UCSD-AML1 (cell line): Measurements from ENCODE around the gene GLB1L3.

Experiments
- DNase-seq: peaks from one replicate; lab custom pipeline; 2025; ENCODE audit not compliant: unreplicated experiment; lab: John Stamatoyannopoulos, UW

Gene GLB1L3

DNA sequence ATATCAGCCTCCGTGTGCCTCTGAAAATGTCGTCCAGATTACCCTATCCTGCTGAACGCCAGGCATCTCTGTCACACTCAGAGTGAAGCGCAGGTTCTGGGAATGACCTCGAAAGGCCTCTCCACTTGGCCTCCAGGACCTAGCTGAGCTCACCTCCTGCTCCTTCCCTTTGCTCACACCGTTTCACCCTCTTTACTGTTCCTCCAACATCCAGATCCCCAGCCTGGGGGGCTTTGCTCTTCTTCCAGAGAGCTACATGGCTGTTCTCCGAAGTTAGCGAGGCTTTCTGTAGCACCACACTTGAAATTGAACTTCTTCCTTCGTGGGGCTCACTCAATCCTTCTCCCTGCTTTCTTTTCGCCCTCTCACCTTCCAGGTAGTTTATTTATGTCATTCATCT is 83.5 kb downstream of the GLB1L3 start:
- no peak for DNase-seq

DNA sequence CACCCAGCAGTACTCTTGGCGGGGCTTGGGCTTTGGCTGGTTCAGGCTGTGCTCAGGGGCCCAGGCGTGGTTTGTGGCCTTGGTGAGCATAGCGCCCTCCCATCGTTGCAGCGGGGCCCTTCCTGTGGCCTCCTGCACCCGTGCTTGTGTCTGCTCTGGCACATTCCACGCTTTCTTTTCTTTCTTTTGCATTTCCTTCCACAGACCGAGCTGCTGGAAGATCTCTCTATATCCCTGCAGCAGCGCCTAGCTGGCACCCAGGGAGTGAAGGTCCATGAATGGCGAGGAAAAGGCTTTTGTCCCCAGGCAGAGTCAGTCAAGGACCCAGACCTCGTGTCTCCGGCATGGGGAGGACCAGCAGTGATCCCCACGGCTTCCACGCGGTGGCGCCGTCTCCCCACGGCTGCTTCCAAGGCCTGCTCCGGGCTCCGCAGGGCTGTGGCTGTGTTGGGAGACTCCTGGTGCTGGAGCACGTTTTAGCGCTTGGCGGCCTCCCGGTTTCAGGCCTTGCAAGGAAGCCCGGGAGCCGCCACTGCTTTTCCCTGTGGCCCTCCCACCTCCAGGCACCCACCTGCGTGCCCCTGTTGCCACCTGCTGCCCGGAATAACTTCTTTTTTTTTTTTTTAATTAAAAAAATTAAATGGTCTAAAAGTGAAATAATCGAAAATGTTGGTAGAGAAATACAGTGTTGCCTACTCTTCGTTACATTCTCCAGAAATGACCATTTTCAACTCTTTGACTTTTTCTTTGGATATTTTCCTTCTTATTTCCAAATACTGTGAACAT is 84.1 kb downstream of the GLB1L3 start:
- peak; percentile 86 for DNase-seq

GRCh38 chr11:134361661-134362060 is 85.5 kb downstream of the GLB1L3 start:
- no peak for DNase-seq

GRCh38 chr11:134362192-134362901 is 86.2 kb downstream of the GLB1L3 start:
- DNase-seq = no peak

GRCh38 chr11:134363161-134363560 is 87.0 kb downstream of the GLB1L3 start:
- DNase-seq = no peak

DNA sequence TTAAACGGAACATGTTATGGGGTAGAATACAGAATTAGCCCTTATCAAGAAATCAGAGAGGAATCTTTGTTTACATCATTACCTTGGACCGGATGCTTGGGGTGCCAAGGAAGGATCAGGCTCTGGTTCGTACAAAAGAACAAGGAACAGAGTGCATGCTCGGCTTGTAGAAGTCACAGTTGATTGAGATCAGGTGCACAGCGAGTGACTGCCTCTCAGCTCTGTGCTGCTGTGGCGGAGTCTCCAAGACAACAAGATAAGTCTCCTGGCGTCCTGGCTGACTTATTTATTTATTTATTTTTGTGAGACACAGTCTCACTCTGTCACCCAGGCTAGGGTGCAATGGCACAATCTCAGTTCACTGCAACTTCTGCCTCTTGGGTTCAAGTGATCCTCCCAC is 87.4 kb downstream of the GLB1L3 start:
- no peak for DNase-seq

GRCh38 chr11:134364261-134364660 is 88.1 kb downstream of the GLB1L3 start:
- no peak for DNase-seq

DNA sequence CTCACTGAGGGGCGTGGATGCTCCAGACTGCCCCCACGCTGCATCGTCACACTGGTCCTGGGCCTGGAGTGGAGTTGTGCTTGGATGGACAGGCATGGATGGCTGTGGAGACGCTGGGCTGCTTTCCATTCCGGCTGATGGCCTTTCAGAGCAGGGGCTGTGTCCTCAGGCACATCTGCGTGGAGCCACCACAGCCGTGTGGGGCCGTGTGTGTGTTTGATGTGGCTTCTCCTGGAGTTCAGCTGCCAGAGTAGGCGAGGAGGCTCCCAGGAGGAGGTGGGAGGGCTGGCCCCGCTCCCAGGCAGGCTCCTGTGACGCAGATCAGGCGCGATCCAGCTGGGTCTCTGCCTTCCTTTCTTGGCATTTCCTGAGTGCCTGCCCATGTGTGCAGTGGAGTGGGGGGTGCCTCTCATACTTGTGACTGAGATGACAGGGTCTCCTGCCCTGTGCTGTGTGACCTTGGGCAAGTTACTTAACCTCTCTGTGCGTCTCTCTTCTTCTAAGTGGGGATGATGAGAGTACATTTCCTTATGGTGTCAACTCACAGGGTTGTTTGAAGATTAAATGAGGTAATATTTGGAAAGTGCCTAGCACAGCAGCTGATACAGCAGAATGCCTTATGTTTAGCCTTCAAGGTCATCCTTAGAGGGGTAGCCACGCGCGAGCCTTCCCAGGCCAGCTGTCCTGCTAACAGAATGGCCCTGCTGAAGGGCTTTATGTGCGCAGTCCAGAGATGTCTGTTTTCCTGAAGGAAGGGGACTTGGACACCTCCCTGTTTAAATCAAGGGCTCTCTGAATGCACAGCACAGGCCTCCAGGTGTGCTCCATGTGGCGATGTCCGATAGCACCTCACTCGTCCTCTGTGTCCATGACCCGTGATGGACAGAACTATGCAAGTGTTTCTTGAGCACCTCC is 89.1 kb downstream of the GLB1L3 start:
- no peak for DNase-seq

DNA sequence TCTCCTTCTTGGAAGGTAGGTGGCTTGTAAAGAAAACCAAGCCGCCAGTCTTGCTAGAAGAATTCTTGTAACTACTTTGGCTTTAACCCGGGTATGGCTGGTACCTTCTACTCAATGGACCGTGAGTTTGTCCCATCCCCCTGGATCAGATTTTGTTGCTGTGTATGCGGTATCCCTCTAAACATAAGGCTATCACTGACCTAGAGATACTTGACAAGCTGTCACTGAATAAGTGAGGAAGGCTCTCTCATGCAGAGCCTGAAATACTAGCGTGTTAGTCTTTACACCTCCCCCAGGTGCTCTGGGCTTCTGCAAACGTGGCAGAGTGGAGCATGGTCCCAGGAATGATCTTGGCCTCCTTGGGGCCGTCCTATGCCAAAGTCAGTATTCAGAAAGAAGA is 90.1 kb downstream of the GLB1L3 start:
- no peak for DNase-seq

GRCh38 chr11:134367781-134368180 is 91.6 kb downstream of the GLB1L3 start:
- no peak for DNase-seq
